Measurements from ENCODE around the gene METTL4. TPM values are rescaled to one million over a fixed set of nuclear protein-coding genes. Genes with fewer than 3 reads are reported as not detected.

METTL4 gene
- total and polyA plus RNA-seq, 2 experiments from 2014 or later: 7.6 to 16.0 TPM

DNA sequence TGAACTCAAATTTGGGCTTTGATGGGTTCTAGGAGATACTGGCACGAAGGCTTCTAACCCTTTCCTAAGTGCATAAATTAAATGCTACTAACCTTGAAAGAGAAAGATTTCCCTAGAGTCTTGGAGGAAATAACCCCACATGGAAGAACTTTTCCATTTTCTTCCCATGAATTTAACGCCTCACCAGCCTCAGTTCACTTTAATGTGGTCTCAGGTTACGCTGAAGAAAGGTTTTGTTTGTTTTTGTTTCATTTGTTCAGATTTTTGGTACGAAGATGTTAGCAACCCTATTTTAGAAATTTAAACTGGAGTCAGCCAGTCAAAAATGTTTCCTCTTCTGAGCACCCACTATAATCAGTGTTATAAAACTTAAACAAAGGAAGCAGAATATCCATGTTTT is 30.7 kb downstream of the METTL4 start:
- no peak for TF ChIP-seq EZH2 (IDR thresholded peaks at IDR 0.05; ENCODE audit: borderline replicate concordance)
- TF ChIP-seq CTCF (IDR thresholded peaks at IDR 0.05; ENCODE audit: poor library complexity): no peak
- TF ChIP-seq EZH2phosphoT487 (IDR thresholded peaks at IDR 0.05; ENCODE audit: low read depth, severe bottlenecking, unreplicated experiment): no peak
- WGBS (ENCODE audit: low lambda C conversion rate, missing lambda C conversion rate): 63% methylated on average over 4 of the region's 4 CpGs
- no peaks in the 10 kb centered on the region for H3K79me2 ChIP-seq
- H3K4me3 ChIP-seq: no peak overlapping the region
- no peaks in the 10 kb centered on the region for H3K9me3 ChIP-seq (ENCODE audit: low read depth)
- no peaks in the 10 kb centered on the region for H3K9me2 ChIP-seq (replicated peaks; ENCODE audit: insufficient read depth)
- no peak overlapping the region for H2AFZ ChIP-seq
- peak overlapping the region; percentile 22 for H3K27ac ChIP-seq
- no peak overlapping the region for H3K4me2 ChIP-seq
- no peaks in the 10 kb centered on the region for H3K36me3 ChIP-seq (replicated peaks; ENCODE audit: insufficient read depth, low read depth)
- H3K4me1 ChIP-seq (ENCODE audit: insufficient read depth): peaks cover 13% of the 10 kb centered on the region
- H3K27me3 ChIP-seq: no peaks in the 10 kb centered on the region
- DNase-seq (ENCODE audit: low spot score): no peak
- no peaks in the 10 kb centered on the region for H4K20me1 ChIP-seq (ENCODE audit: insufficient read depth, poor library complexity, severe bottlenecking)

DNA sequence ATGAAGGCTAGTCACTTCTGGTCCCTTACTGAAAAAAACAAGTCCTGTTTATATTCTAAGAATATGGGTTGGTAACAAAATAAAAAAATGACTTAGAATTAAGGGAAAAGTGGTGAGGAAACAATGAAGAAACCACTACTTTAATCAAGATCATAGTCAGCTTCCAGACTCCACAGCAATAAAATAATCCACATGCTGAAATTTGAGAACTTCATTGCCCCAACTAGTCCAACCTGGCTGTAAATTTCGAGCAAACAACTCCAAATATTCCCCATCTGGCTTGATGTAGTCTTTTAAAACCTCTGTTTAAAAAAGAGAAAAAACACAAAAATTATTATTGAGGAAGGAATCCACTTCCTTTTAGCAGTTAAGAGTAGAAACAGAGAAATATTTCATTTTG is 32.5 kb downstream of the METTL4 start:
- Histone ChIP-seq H3K9me3 (ENCODE audit: low read depth) (no peaks in the 10 kb centered on the region), H3K79me2 (no peaks in the 10 kb centered on the region), H3K27ac (peak overlapping the region; percentile 60), H3K36me3 (replicated peaks; ENCODE audit: insufficient read depth, low read depth) (no peaks in the 10 kb centered on the region), H3K27me3 (no peaks in the 10 kb centered on the region), H3K4me1 (ENCODE audit: insufficient read depth) (peaks cover 13% of the 10 kb centered on the region), H4K20me1 (ENCODE audit: insufficient read depth, poor library complexity, severe bottlenecking) (no peaks in the 10 kb centered on the region), H3K9me2 (replicated peaks; ENCODE audit: insufficient read depth) (no peaks in the 10 kb centered on the region), H2AFZ (no peak overlapping the region), H3K4me3 (no peak overlapping the region), H3K4me2 (no peak overlapping the region)
- TF ChIP-seq EZH2phosphoT487 (IDR thresholded peaks at IDR 0.05; ENCODE audit: low read depth, severe bottlenecking, unreplicated experiment) (no peak), CTCF (IDR thresholded peaks at IDR 0.05; ENCODE audit: poor library complexity) (no peak), EZH2 (IDR thresholded peaks at IDR 0.05; ENCODE audit: borderline replicate concordance) (no peak)
- 36% methylated on average over 1 of the region's 1 CpG for WGBS (ENCODE audit: low lambda C conversion rate, missing lambda C conversion rate)
- no peak for DNase-seq (ENCODE audit: low spot score)

DNA sequence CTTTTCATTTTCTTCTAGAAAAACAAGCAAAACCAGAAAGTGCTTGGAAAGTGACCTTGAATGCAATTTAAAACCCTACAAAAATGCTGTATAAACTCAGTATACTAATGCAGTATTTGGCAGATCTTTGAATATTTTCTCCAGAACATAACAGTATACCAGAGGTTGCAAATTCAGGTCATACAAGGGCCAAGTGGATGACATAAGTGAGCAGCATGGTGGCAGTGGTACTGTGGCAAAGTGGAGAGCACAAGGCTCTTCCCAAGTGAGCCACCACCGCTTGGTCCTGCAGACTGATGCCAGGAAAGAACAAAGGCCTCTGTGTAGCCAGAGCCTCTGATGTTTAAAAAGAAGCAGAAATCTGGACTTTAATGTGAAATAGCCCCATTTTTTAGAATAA is 33.1 kb downstream of the METTL4 start:
- no peaks in the 10 kb centered on the region for H3K9me3 ChIP-seq (ENCODE audit: low read depth)
- H3K27me3 ChIP-seq: no peaks in the 10 kb centered on the region
- DNase-seq (ENCODE audit: low spot score): no peak
- peaks cover 13% of the 10 kb centered on the region for H3K4me1 ChIP-seq (ENCODE audit: insufficient read depth)
- H3K79me2 ChIP-seq: no peaks in the 10 kb centered on the region
- TF ChIP-seq EZH2 (IDR thresholded peaks at IDR 0.05; ENCODE audit: borderline replicate concordance) (no peak), EZH2phosphoT487 (IDR thresholded peaks at IDR 0.05; ENCODE audit: low read depth, severe bottlenecking, unreplicated experiment) (no peak), CTCF (IDR thresholded peaks at IDR 0.05; ENCODE audit: poor library complexity) (no peak)
- WGBS (ENCODE audit: low lambda C conversion rate, missing lambda C conversion rate): 84% methylated on average over 1 of the region's 1 CpG
- peak overlapping the region; percentile 60 for H3K27ac ChIP-seq
- H3K9me2 ChIP-seq (replicated peaks; ENCODE audit: insufficient read depth): no peaks in the 10 kb centered on the region
- no peaks in the 10 kb centered on the region for H3K36me3 ChIP-seq (replicated peaks; ENCODE audit: insufficient read depth, low read depth)
- H4K20me1 ChIP-seq (ENCODE audit: insufficient read depth, poor library complexity, severe bottlenecking): no peaks in the 10 kb centered on the region
- H2AFZ ChIP-seq: no peak overlapping the region
- no peak overlapping the region for H3K4me3 ChIP-seq
- no peak overlapping the region for H3K4me2 ChIP-seq

- Histone ChIP-seq H3K9me3 (ENCODE audit: low read depth) (no peaks in the 10 kb centered on the region), H4K20me1 (ENCODE audit: insufficient read depth, poor library complexity, severe bottlenecking) (no peaks in the 10 kb centered on the region), H3K27ac (peak overlapping the region; percentile 62), H3K27me3 (no peaks in the 10 kb centered on the region), H3K9me2 (replicated peaks; ENCODE audit: insufficient read depth) (no peaks in the 10 kb centered on the region), H3K4me1 (ENCODE audit: insufficient read depth) (peaks cover 13% of the 10 kb centered on the region), H2AFZ (no peak overlapping the region), H3K79me2 (no peaks in the 10 kb centered on the region), H3K4me2 (peak overlapping the region; percentile 3), H3K36me3 (replicated peaks; ENCODE audit: insufficient read depth, low read depth) (no peaks in the 10 kb centered on the region), H3K4me3 (no peak overlapping the region)
- no peak for TF ChIP-seq EZH2 (IDR thresholded peaks at IDR 0.05; ENCODE audit: borderline replicate concordance)
- TF ChIP-seq CTCF (IDR thresholded peaks at IDR 0.05; ENCODE audit: poor library complexity): no peak
- DNase-seq (ENCODE audit: low spot score): no peak
- 50% methylated on average over 3 of the region's 3 CpGs for WGBS (ENCODE audit: low lambda C conversion rate, missing lambda C conversion rate)
Measured at GRCh38 chr18:2537296-2537695, 34.0 kb downstream of the METTL4 start.
